Loucy (cell line): ENCODE results near the gene TSC2.

Source experiments
- EZH2phosphoT487 ChIP-seq: fragments of 200-600 bp; IDR thresholded peaks from 2 replicates; pipeline ENCODE4 v1.6.1; 2018; ENCODE audit warnings: antibody characterized with exemption, mild to moderate bottlenecking, moderate library complexity, borderline replicate concordance
- TF ChIP-seq, protein P1 (sequence below): fragments of 200-600 bp; sonication (generic); conservative IDR thresholded peaks from 2 replicates; pipeline ENCODE4 v1.5.1; 2014; ENCODE audit warnings: mild to moderate bottlenecking, antibody characterized with exemption, low read length

DNA sequence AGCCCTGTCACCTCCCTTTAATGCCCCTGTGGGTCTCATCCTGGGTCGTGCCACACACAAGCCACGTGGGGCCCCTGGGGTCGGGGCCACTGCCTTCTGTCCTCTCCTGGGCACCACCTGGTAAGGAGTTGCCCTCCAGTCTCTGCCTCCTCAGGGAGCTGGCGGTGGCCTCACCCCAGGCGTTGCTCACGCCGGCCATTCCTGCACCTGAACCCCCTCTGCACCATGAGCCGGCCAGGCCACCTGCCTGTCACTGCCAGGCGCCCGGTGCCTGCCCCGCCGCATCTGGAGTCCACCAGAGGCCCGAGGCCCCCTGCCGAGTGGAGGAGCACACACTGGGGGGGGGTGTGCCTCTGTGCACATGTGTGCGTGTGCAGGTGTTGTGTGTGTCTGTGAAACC, 10.7 kb upstream of the TSC2 start:
- TF ChIP-seq, protein P1, sequence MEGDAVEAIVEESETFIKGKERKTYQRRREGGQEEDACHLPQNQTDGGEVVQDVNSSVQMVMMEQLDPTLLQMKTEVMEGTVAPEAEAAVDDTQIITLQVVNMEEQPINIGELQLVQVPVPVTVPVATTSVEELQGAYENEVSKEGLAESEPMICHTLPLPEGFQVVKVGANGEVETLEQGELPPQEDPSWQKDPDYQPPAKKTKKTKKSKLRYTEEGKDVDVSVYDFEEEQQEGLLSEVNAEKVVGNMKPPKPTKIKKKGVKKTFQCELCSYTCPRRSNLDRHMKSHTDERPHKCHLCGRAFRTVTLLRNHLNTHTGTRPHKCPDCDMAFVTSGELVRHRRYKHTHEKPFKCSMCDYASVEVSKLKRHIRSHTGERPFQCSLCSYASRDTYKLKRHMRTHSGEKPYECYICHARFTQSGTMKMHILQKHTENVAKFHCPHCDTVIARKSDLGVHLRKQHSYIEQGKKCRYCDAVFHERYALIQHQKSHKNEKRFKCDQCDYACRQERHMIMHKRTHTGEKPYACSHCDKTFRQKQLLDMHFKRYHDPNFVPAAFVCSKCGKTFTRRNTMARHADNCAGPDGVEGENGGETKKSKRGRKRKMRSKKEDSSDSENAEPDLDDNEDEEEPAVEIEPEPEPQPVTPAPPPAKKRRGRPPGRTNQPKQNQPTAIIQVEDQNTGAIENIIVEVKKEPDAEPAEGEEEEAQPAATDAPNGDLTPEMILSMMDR = no peak
- TF ChIP-seq EZH2phosphoT487 = no peak
